Measurements from ENCODE around the gene MAK.
A peak's percentile ranks its signal among the peaks of the same experiment; 100 is the strongest.
"Not testable (repeated sequence)": the region's sequence is repeated elsewhere in the genome, so short reads cannot be mapped to it uniquely, and the experiment has no call there.

The MAK gene

GRCh38 chr6:10837995-10838793 lies at the start of gene MAK:
MAK (minus strand) TSS chr6:10838539; CDS start chr6:10830648, 7,891 bp downstream.
- no peak for TF ChIP-seq CTCF (IDR thresholded peaks at IDR 0.05; ENCODE audit: control insufficient read depth, extremely low read depth, insufficient read depth)
- DNase-seq (ENCODE audit: low read depth), result peak; percentile 79
- peak within 1 kb of the TSS; percentile 64 for H3K4me3 ChIP-seq (ENCODE audit: low read depth, low read length)

- H3K4me3 ChIP-seq (ENCODE audit: low read depth, low read length), result no peak within 1 kb of the TSS
Measured at GRCh38 chr6:10886691-10887502, 48.6 kb upstream of the MAK start, which contains the start of gene SYCP2L. SYCP2L (plus strand) TSS chr6:10887052; CDS start chr6:10887127, 75 bp downstream.

GRCh38 chr6:10886365-10886690 lies 48.0 kb upstream of the MAK start:
- not testable (repeated sequence) for H3K4me3 ChIP-seq (ENCODE audit: low read depth, low read length); DNase-seq (ENCODE audit: low read depth)

More at GRCh38 chr6:10886691-10887502, 48.6 kb upstream of the MAK start, which contains the start of gene SYCP2L:
- TF ChIP-seq CTCF (IDR thresholded peaks at IDR 0.05; ENCODE audit: control insufficient read depth, extremely low read depth, insufficient read depth), result no peak
- DNase-seq (ENCODE audit: low read depth), result no peak

- no peak overlapping the region for H3K4me3 ChIP-seq (ENCODE audit: low read depth, low read length)
- no peak for TF ChIP-seq CTCF (IDR thresholded peaks at IDR 0.05; ENCODE audit: control insufficient read depth, extremely low read depth, insufficient read depth)
- DNase-seq (ENCODE audit: low read depth), result no peak
Measured at GRCh38 chr6:10884245-10884972, 46.1 kb upstream of the MAK start.

- no peak for TF ChIP-seq CTCF (IDR thresholded peaks at IDR 0.05; ENCODE audit: control insufficient read depth, extremely low read depth, insufficient read depth)
- no peak for DNase-seq (ENCODE audit: low read depth)
- H3K4me3 ChIP-seq (ENCODE audit: low read depth, low read length), result no peak overlapping the region
Measured at GRCh38 chr6:10883312-10884244, 45.2 kb upstream of the MAK start.

- TF ChIP-seq CTCF (IDR thresholded peaks at IDR 0.05; ENCODE audit: control insufficient read depth, extremely low read depth, insufficient read depth), result no peak
- no peak overlapping the region for H3K4me3 ChIP-seq (ENCODE audit: low read depth, low read length)
- no peak for DNase-seq (ENCODE audit: low read depth)
Measured at GRCh38 chr6:10882657-10883171, 44.4 kb upstream of the MAK start.

GRCh38 chr6:10882253-10882630 lies 43.9 kb upstream of the MAK start:
- not testable (repeated sequence) for H3K4me3 ChIP-seq (ENCODE audit: low read depth, low read length); DNase-seq (ENCODE audit: low read depth)
